Fibroblast of lung (primary cell): ENCODE measurements around the gene EPHB1. TPM values are rescaled to one million over a fixed set of nuclear protein-coding genes. Genes with fewer than 3 reads are reported as not detected.

ENCODE experiments used
- DNase-seq, 2 donors: peaks; one replicate each; pipeline versions ENCODE4 v3.0.0 to v3.0.0-alpha.2; 2010; ENCODE audit warnings: low read depth in 2 of 2
- H2AFZ ChIP-seq: 2 replicates; pipeline ENCODE4 v1.5.1; 2012; ENCODE audit warnings: low read length, control low read depth, inconsistent platforms
- H3K27ac ChIP-seq: 2 replicates; pipeline ENCODE4 v1.5.1; 2011; ENCODE audit warnings: low read length, control low read depth; ENCODE audit not compliant: insufficient read depth
- H3K27me3 ChIP-seq: 2 replicates; pipeline ENCODE4 v1.5.1; 2011; ENCODE audit warnings: mild to moderate bottlenecking, low read length; ENCODE audit not compliant: control insufficient read depth, insufficient read depth
- H3K36me3 ChIP-seq: 2 replicates; pipeline ENCODE4 v1.5.1; 2011; ENCODE audit warnings: low read length; ENCODE audit not compliant: control insufficient read depth, insufficient read depth
- H3K4me1 ChIP-seq: 2 replicates; pipeline ENCODE4 v1.5.1; 2011; ENCODE audit warnings: low read length; ENCODE audit not compliant: control insufficient read depth, insufficient read depth; ENCODE audit errors: extremely low read depth
- H3K4me2 ChIP-seq: 2 replicates; pipeline ENCODE4 v1.5.1; 2011; ENCODE audit warnings: low read length, control low read depth; ENCODE audit not compliant: insufficient read depth; ENCODE audit errors: extremely low read depth
- H3K4me3 ChIP-seq, 4 experiments: fragments of 200-600 bp in 1 of 4; sonication (generic) in 1 of 4; replicated peaks in 1 of 4; 2 replicates each; pipeline ENCODE4 v1.5.1; 2011 to 2016; ENCODE audit warnings: low read length in 4 of 4, low read depth in 3 of 4, mild to moderate bottlenecking in 3 of 4, control low read depth in 2 of 4, inconsistent platforms in 1 of 4, mixed read lengths in 1 of 4; ENCODE audit not compliant: insufficient read depth in 1 of 4; ENCODE audit errors: control extremely low read depth in 1 of 4
- H3K79me2 ChIP-seq: 2 replicates; pipeline ENCODE4 v1.5.1; 2012; ENCODE audit warnings: mild to moderate bottlenecking, low read length, inconsistent platforms; ENCODE audit not compliant: control insufficient read depth, insufficient read depth
- H3K9ac ChIP-seq: 2 replicates; pipeline ENCODE4 v1.5.1; 2011; ENCODE audit warnings: mild to moderate bottlenecking, low read length, control low read depth; ENCODE audit not compliant: insufficient read depth
- H3K9me3 ChIP-seq: 2 replicates; pipeline ENCODE4 v1.5.1; 2012; ENCODE audit warnings: low read depth, low read length; ENCODE audit not compliant: control insufficient read depth, insufficient read depth
- H4K20me1 ChIP-seq: 2 replicates; pipeline ENCODE4 v1.5.1; 2011; ENCODE audit warnings: low read length; ENCODE audit not compliant: control insufficient read depth, insufficient read depth; ENCODE audit errors: extremely low read depth
- EZH2 ChIP-seq: IDR thresholded peaks from 2 replicates; pipeline ENCODE4 v1.5.1; 2012; ENCODE audit warnings: low read length, control low read depth, mild to moderate bottlenecking; ENCODE audit errors: missing control alignments
- polyA plus RNA-seq, 2 donors: library from polyadenylated mRNA; depleted of rRNA in 1 of 2; stranded (reverse) in 1 of 2; unstranded in 1 of 2; fragments of >200 nt; gene quantifications; 2 replicates each; pipeline ENCODE4 v1.2.1, GENCODE V29; 2011 to 2012; ENCODE audit warnings: missing spikeins in 1 of 2
- total RNA-seq: library from RNA; depleted of rRNA; stranded (reverse); fragments of >200 nt; gene quantifications from 2 replicates; pipeline ENCODE4 v1.2.1, GENCODE V29; 2014
- TF ChIP-seq, protein P1 (sequence below), 2 donors: IDR thresholded peaks in 1 of 2; conservative IDR thresholded peaks in 1 of 2; 1 replicate in 1 of 2; 2 replicates in 1 of 2; pipeline ENCODE4 v1.5.1; 2011 to 2012; ENCODE audit warnings: low read length in 2 of 2, control low read depth in 1 of 2, inconsistent platforms in 1 of 2, low read depth in 1 of 2, mild to moderate bottlenecking in 1 of 2

Gene EPHB1
- total and polyA plus RNA-seq, 2 donors (not counting 1 experiment from before 2014, with no cell fraction given): 0.14 to 0.50 TPM

- H3K9ac ChIP-seq: no peak overlapping the region
- H4K20me1 ChIP-seq: no peaks in the 10 kb centered on the region
- H3K27me3 ChIP-seq: no peaks in the 10 kb centered on the region
- H3K4me2 ChIP-seq: no peak overlapping the region
- H3K36me3 ChIP-seq: no peaks in the 10 kb centered on the region
- no peak overlapping the region for H3K27ac ChIP-seq
- DNase-seq: no peak
- TF ChIP-seq, protein P1, sequence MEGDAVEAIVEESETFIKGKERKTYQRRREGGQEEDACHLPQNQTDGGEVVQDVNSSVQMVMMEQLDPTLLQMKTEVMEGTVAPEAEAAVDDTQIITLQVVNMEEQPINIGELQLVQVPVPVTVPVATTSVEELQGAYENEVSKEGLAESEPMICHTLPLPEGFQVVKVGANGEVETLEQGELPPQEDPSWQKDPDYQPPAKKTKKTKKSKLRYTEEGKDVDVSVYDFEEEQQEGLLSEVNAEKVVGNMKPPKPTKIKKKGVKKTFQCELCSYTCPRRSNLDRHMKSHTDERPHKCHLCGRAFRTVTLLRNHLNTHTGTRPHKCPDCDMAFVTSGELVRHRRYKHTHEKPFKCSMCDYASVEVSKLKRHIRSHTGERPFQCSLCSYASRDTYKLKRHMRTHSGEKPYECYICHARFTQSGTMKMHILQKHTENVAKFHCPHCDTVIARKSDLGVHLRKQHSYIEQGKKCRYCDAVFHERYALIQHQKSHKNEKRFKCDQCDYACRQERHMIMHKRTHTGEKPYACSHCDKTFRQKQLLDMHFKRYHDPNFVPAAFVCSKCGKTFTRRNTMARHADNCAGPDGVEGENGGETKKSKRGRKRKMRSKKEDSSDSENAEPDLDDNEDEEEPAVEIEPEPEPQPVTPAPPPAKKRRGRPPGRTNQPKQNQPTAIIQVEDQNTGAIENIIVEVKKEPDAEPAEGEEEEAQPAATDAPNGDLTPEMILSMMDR (conservative IDR thresholded peaks at IDR 0.05 in 1 of 2, IDR thresholded peaks at IDR 0.05 in 1 of 2; ENCODE audit: low read depth in 1 of 2, low read length in 2 of 2): no peak
- no peak for TF ChIP-seq EZH2
- no peaks in the 10 kb centered on the region for H3K4me1 ChIP-seq
- no peaks in the 10 kb centered on the region for H3K79me2 ChIP-seq
- no peaks in the 10 kb centered on the region for H3K9me3 ChIP-seq
- no peak overlapping the region for H2AFZ ChIP-seq
- H3K4me3 ChIP-seq: no peak overlapping the region
Observed at GRCh38 chr3:135248213-135248612, 453.2 kb downstream of the EPHB1 start.

- H3K79me2 ChIP-seq: no peaks in the 10 kb centered on the region
- no peak overlapping the region for H2AFZ ChIP-seq
- no peaks in the 10 kb centered on the region for H4K20me1 ChIP-seq
- no peaks in the 10 kb centered on the region for H3K36me3 ChIP-seq
- H3K4me1 ChIP-seq: no peaks in the 10 kb centered on the region
- no peak overlapping the region for H3K4me2 ChIP-seq
- DNase-seq: no peak
- H3K9me3 ChIP-seq: no peaks in the 10 kb centered on the region
- no peak overlapping the region for H3K27ac ChIP-seq
- no peak overlapping the region for H3K4me3 ChIP-seq
- no peaks in the 10 kb centered on the region for H3K27me3 ChIP-seq
- no peak overlapping the region for H3K9ac ChIP-seq
- TF ChIP-seq, protein P1 (conservative IDR thresholded peaks at IDR 0.05 in 1 of 2, IDR thresholded peaks at IDR 0.05 in 1 of 2; ENCODE audit: low read depth in 1 of 2, low read length in 2 of 2): no peak
- TF ChIP-seq EZH2: no peak
Observed at GRCh38 chr3:135249186-135249585, 454.1 kb downstream of the EPHB1 start.

GRCh38 chr3:135258916-135259315 is 463.9 kb downstream of the EPHB1 start:
- no peaks in the 10 kb centered on the region for H4K20me1 ChIP-seq
- no peak overlapping the region for H3K27ac ChIP-seq
- H3K4me3 ChIP-seq: no peak overlapping the region
- H3K9me3 ChIP-seq: no peaks in the 10 kb centered on the region
- H3K36me3 ChIP-seq: no peaks in the 10 kb centered on the region
- no peak for TF ChIP-seq EZH2
- TF ChIP-seq, protein P1 (conservative IDR thresholded peaks at IDR 0.05 in 1 of 2, IDR thresholded peaks at IDR 0.05 in 1 of 2; ENCODE audit: low read depth in 1 of 2, low read length in 2 of 2): no peak
- no peaks in the 10 kb centered on the region for H3K4me1 ChIP-seq
- no peak overlapping the region for H2AFZ ChIP-seq
- no peak overlapping the region for H3K9ac ChIP-seq
- no peaks in the 10 kb centered on the region for H3K27me3 ChIP-seq
- no peaks in the 10 kb centered on the region for H3K79me2 ChIP-seq
- H3K4me2 ChIP-seq: no peak overlapping the region
- DNase-seq: no peak
